ENCODE results near the gene TEP1.

Gene TEP1

DNA sequence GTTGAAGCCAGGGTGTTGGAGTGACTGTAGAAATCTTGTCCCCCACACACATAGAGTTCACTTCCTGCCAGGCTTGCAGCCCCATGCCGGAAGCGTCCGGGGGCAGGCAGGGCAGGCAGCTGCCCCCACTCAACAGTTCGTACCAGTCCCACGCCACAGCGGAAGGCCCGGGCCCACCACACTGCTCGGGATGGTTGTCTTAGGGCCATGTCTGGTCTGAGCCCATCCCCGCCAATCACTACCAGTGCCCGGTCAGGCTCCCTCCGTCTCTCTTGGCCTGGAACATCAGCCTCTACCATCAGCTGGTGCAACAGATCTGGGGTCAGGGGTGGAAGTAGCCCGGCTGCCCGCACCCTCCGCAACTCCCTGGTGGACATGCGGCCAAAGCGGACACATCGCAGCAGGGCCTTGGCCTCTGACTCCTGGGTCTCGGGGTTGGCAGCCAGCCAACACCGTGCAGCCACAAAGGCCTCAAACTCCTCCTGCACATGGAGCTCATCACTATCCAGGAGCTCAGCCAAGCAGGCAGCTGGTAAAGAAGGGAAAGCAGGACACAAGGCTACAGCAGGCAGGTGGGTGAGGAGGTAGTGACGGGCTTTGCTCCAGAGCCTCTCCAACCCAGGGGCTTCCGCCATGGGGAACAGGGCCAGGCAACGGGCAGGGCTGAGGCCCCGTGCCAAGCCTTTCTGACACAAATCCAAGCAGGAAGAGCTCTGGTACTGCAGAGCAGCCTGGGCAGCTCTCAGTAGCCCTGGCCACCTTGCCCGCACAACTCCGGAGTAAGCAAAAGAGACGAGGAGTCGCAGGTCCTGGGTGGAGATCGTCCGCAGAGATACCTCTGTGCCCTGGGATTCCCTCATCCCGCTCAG lies 16.7 kb upstream of the TEP1 start:
- DNase-seq = no peak

DNA sequence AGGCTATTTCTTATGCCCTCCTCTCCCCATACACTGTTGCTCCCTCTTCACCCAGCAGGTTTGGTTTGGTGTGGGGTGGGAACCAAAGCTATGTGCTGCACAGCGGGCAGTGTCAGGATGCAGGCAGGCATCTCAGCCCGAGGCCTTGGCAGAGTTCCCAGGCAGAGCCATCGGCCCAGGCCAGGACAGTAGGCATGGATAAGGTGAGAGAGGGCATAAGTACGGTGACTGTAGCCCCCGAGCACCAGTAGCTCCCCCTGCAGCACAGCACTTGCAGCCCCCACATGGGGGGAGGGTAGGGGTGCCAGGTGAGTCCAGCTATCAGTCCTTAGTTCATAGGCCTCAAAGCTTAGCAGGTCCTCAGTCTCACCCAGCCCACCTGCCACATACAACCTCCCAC lies 15.5 kb upstream of the TEP1 start:
- DNase-seq = no peak

DNA sequence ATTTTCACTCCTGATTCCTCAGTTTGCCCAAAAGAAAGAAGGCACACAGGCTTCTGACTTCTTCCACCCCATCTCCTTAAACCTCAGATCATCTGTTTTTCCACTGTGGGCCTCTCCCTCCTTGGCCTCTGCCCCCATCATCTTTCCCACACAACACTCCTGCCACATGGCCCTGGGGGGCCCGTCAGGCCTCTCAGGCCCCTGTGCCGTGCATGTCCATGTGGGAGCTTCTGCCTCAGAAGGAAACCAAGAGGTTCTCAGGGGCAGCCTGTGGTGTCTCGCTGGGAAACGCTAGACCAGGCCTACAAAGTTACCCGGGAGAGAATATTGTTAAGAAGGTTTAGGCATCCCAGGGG lies 14.7 kb upstream of the TEP1 start:
- DNase-seq = no peak

DNA sequence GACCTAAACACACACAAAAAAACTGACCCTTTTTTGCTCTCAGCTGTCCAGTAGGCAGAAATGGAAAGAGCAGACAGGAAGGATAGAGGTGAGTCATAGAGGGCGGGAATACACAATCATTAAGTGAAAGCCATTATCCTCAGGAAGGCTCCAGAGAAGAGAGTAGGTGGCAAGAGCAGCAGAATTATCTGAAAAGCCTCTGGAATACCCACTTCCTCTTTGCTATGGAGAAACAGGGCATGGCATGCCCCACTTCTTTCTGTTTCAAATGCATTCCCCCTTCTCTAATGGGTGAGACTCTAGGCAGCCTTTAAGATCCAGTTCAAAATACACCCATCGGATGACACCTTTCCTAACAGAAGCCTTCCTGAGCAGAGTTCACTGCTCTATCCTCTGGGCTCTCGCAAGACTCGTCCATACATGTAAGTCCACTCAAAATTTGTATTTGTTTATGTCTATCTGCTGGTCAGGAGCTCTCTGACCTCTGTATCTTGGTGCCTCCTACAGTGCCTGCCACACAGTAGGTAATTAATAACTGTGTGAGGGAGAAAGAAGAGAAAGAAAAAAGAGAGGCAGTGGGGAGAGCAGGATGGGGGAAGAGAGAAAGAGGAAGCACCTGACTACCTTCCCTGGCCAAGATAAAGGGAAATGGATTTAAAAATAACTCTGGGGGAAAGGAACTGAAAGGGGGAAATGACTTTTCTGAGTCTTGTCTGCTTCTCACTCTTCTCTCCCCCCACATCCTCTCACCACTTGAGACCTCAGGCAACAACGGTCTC lies 14.1 kb upstream of the TEP1 start:
- DNase-seq = no peak

DNA sequence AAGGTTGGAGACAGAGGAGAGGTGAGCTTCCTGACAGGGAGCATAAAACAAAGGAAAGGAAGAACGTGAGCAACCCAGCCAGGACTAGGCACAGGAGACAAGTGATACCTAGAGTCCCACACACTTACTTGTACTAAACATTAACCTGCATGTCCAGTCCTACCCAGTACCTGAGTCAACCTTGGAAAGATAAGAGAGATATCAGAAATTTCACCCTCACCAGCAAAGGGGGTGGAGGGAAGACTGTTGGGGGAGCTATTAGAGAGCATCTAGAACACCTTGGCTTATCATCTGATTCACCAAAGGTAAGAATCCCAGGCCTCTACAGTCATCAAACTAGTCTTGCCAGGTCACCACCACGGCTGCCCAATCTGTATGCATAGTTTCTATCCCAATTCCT lies 11.6 kb upstream of the TEP1 start:
- no peak for DNase-seq

DNA sequence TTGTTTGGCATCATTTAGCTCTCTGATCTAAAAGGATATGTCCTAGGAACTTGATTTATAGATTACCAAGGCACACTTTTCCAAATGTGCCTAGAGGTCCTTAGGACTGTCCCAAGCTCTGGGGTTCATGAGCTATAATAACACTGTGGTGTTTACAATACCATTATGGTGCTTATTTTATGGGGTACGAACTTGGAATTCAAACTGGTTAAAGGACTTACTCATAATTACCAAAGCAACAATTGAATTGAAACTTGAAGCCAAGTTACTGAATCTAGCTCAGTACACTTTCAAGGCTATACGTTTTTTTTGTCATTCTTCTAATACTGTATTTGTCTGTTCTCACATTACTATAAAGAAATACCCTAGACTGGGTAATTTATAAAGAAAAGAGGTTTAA lies 9.6 kb upstream of the TEP1 start:
- DNase-seq = no peak

DNA sequence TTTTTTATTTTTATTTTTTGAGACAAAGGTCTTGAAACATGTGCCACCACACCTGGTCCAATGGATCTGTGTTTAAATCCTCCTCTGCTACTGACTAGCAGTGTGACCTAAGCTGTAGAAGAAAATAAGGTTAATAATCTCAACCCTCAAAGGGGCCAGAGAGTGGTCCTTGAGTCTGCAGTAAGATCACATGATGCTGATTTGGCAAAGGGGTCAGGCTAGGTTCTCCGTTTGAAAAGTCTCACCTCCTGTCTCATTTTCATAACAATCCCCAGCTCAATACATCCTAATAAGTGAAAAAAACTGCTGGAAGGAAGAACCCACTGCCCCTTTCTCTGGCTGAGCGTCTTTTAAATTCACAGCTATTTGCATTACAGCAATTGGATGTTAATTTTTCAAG lies 8.0 kb upstream of the TEP1 start:
- DNase-seq = no peak

DNA sequence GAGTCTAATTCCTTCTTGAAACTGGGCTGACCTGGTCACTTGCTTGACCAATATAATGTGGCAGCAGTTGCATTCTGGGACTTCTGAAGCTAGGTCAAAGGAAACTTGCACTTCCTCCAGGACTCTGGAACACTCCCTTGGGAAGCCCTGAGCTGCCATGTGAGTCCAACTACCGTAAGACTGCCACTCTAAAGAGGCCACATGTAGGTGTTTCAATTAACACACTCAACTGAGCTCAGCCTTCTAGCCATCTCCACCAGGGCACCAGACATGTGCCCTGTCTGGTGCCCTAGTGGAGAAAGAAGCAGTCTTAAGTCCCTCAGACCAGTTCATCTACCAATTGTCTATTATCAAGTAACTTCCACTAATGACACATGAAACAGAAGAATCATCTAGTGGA lies 6.1 kb upstream of the TEP1 start:
- DNase-seq = no peak

DNA sequence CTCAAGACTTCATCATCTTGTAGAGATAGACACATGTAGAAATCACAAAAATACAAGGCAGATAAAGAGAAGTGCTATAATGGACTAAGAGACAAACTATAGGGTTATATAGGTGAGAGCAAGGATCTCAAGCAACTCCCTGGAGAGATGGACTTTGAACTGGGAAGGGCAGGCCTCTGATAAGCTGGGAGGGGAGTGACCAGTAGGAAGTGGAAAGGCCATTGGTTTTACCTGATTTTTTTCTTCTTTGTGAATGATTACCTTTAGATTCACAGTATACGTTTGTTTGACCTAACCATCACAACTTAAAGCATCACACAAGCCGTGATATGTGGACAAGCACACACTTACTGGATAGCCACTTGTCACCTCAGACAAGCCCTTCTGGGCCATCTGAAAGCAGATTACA lies 5.2 kb upstream of the TEP1 start:
- DNase-seq = no peak

DNA sequence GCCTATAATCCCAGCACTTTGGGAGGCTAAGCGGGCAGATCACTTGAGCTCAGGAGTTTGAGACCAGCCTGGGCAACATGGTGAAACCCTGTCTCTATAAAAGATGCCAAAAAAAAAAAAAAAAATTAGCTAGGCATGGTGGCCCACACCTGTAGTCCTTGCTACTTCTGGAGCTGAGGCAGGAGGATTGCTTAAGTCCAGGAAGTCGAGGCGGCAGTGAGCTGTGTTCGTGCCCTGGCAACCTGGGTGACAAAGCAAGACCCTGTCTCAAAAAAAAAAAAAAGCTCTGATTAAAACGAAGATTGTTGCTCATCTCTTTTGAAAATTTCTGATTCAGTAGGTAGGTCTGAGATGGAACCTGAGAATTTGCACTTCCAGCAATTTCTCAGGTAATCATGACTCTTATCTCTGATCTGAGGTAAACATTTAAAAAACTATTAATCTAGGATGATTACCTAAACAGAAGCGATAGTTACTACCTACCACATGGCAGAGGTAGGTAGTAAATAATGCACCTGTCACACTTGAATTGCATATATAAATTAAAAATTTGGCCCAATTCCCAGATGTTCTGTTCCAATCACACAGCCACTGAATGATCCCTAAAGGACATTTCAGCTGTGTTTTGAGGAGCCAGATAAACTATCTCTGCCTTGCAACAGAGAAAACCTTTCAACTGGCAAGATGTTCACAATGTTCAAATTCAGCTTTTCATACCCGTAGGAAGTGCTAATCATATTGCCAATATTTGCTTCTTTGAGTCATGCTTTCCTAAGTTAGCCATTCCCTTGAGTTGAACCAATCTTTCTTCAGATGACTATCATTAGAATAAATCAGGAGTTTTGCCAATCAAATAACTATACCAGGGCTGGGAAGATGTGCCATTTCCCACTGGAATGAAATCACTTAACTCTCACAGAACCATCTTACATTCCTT lies 4.2 kb upstream of the TEP1 start:
- DNase-seq = no peak

DNA sequence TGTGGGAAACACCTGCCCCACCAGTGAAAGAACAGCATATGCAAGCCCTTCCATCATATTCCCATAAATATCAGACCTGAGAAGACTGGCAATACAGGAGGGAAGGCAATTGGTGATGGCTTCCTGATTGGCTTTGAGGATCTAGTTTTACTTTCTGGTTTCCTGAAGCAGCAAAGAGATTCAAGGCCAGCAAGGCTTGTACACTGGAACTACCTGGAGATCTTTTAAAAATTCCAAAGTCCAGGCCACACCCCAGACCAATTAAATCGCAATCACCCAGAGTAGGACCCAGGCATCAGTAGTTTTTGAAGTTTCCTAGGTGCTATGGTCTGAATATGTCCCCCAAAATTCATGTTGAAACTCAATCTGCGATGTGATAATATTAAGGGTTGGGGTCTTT lies 2.9 kb upstream of the TEP1 start:
- DNase-seq = no peak

DNA sequence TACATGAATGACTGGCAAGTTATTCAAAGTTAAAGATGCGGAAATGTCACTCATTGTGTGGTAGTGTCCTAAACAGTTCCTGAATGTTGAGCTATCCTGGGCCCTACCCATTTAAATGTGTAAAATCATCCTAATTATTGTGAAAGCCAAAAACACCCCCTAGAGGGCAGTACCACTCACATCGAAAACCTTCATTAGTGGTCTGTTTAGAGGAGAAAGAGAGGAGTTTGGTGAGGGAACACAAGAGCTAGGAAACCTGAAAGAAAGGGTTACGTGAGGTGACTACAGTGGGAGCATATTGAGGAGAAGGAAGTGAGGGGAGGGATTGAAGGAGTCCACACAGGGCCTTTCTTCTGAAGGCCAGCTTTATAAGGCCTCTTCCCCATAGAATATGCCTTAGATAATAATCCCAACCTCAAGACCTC lies 2.5 kb upstream of the TEP1 start:
- DNase-seq = no peak

DNA sequence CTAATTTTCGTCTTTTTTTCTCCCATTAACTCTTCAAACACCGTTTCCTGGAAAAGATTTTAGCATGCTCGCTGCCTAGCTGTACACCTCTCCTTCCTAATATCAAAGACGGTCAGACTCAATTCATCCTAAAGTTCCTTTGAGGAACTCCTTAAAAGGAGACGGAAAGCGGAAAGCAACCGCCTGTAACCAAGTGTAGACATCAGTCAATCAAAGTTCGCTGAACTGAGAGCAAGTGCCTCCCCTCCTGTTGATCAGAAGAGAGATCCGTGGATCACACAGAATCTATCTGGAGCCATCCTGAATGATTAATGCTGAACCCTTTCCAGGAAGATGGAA lies 412 bp upstream of the TEP1 start:
- DNase-seq = no peak

DNA sequence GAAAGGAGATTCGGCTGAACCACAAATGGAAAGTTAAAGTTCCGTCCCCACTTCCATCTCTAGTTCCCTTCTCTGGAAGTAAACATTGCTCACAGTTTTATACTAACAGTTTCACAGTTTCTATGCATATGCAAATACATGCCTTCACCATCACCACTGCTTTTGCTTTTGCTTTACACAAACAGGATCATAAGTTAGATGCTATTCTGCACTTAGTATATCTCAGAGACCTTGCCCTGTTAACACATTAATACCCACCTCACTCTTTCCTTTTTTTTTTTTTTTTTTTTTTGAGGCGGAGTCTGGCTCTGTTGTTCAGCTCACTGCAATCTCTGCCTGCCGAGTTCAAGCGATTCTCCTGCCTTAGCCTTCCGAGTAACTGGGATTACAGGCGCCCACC lies 890 bp downstream of the TEP1 start:
- DNase-seq = no peak

DNA sequence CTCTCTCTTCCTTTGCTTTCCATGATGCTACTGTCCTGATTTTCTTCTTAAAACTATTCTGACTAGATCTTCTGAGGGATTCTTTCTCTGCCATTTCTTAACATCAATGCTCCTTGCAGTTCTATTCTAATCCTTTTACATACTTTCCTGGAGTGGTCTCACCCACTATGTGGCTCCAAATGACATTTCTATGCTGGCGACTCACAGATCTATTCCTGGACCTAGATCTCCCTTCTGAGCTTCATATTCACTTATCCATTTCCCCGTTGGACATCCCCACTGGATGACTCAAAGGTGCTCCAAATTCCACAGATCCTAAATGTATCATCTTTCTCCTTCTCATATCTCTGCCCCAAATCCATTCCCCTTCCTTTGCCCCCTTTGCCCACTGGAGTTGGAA lies 4.1 kb downstream of the TEP1 start:
- no peak for DNase-seq

DNA sequence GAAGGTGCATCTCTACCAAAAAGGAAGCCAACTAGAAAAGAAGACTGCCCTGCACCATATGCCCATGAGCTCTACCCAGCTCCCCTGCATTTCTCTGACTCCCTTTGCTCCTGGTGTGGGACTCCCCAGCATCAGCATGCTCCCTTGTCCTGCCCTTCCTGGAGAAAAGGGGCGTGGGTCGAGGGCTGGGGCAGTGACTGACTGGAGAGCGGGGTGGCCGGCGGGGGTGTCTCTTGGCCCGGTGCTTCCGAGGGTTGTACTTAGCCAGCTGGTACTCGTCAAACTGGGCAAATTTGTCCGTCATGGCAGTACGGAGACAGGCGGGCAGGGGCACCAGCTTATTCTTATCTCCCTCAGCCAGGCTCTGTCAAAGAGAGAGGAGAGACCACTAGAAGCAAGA lies 9.8 kb downstream of the TEP1 start:
- DNase-seq = no peak

DNA sequence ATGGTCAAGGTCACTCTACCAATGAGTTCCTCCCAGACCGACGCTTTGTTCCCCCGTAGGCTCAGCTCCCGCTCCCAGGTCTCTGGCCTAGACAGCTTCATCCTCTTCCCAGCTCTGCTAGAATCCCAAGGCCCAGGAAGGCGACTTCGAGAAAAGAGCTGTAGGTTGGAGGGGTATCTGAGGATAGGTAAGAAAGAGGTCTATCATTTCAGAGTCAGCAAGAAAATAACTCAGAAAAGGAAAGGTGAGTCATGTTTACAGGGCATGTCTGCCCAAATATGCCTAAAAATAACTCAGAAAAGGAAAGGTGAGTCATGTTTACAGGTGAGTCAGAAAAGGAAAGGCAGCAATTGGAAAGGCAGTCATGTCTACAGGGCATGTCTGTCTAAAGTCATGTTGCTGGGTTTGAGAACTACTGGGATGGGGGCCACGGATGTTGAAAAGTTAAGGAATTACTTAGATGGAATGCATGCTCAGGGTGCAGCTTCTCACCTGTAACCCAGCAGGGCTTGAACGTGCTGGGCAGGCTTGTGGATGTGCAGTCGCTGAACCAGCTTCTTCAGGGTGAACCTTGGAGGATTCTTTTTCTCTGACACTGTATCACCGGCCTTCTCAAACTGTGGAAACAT lies 12.2 kb downstream of the TEP1 start:
- peak; percentile 58 for DNase-seq

DNA sequence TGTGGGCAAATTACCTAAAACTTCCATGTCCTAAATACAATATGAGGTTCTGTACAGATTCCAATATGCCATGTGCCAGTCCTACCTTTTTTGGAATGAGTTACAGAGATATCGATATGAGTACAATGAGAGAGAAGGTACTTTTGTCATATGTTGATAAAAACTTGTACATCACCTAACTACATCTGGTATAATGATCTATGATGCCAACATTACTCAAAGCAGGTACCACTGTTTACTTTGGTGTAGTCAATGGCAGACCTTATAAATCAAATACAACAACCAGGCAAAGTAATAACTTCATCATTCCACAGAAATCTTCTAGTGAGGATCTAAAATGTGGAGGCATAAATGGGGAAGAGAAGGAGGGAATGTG lies 12.7 kb downstream of the TEP1 start:
- DNase-seq = no peak

DNA sequence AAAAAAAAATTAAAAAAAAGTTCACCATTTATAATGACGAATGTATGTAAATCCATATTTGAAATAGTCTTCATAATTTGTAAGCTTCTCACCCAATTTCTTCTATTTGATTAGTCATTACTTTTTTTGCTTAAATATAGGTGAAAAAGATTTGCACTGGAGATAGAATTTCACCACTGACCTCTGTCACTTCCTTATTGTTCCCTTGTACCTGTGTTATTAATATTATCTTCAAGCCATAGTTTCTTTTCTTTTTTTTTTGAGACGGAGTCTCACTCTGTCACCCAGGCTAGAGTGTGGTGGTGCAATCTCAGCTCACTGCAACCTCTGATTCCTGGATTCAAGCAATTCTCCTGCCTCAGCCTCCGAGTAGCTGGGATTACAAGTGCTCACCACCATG lies 15.8 kb downstream of the TEP1 start:
- no peak for DNase-seq

DNA sequence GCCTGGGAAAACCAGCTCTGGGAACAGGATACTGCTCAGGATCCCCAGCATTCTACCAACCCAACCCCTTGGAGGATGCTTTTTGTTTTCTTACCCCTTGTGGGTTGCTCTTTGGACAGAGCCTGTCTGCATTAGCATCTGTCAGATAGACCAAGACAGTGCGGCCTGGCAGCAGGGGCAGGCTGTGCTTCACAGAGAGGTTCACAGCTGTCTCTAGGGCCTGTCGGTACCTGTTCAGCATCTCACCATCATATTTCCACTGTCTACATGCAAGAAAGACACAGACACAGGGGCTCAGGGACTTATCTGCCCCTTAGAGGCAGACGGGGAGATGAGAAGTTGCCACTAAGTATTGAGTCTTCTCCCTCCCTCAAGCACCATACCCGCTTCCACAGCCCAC lies 21.8 kb downstream of the TEP1 start:
- no peak for DNase-seq

DNA sequence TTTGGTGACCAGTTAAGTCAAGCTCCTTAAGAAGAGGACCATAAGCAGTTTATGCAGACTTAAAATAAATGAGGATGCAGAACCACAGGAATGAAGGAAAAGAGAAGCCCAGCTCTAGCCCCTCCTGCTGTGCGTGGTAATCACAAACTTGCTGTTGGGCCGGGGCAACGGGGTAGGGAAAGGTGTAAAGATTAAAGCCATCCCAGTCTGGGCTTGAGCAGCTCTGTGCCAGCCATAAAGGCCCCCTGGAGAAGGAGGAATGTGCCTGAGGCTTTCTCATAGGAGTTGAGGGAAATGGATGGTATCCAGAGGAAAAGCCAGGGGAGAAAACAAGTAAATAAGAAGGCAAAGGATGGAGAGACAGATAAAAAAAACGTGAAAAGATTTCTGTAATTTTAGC lies 25.1 kb downstream of the TEP1 start:
- DNase-seq = no peak

DNA sequence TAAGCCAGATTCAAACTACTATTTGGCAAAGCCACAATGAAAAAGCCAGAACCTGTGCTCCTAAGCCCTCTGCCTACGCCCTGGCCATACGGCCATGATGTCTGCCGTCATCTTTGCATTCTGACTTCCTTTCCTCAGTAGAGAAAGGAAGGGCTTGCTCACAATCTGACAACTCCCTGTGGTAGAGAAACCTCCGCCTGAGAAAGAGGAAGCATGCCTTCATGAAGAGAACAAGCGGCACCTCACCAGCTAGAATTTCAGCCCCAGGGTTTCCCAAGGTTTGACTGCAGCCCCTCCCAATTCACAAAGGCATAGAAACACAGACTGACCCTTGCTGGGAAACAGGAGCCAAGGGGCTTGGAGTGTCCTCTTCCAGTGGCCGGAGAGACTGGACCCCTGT lies 25.7 kb downstream of the TEP1 start:
- DNase-seq = no peak

DNA sequence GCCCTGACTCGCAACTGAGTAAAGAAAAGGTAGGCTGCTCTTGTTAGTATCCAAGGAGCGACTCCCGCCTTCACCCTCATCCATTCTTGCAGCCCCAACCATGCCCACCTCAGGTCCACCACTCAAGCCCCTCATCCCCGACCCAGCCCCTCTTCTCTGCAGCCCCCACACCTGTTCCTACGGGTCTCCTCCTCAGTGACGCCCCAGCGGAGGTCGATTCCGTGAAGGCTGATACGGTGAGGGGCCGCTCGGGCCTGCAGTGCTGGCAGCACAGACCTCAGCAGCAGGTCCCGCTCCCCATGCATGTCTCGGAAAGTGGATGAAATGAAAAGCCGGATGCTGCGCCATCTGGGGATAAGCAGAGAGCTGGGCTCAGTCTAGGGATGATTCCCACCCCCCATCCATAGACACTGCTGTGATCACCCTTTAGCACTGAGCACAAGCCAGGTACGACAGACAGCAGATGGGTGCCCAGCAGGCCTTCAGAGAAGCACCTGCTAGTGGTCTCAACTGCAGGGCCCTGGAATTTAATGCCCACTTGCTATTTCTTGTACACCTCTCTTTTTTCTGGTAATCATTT lies 26.9 kb downstream of the TEP1 start:
- no peak for DNase-seq
